HG02798 (cell line): Measurements from ENCODE around the gene QRFPR.
"Not testable (repeated sequence)": the region's sequence is repeated elsewhere in the genome, so short reads cannot be mapped to it uniquely, and the experiment has no call there.

Experiments used
- ATAC-seq: cut with Tn5 transposase; IDR thresholded peaks from one replicate; pipeline ENCODE4 v1.9.1; 2021; ENCODE audit warnings: mild to moderate bottlenecking; ENCODE audit not compliant: unreplicated experiment, poor library complexity

QRFPR gene

DNA sequence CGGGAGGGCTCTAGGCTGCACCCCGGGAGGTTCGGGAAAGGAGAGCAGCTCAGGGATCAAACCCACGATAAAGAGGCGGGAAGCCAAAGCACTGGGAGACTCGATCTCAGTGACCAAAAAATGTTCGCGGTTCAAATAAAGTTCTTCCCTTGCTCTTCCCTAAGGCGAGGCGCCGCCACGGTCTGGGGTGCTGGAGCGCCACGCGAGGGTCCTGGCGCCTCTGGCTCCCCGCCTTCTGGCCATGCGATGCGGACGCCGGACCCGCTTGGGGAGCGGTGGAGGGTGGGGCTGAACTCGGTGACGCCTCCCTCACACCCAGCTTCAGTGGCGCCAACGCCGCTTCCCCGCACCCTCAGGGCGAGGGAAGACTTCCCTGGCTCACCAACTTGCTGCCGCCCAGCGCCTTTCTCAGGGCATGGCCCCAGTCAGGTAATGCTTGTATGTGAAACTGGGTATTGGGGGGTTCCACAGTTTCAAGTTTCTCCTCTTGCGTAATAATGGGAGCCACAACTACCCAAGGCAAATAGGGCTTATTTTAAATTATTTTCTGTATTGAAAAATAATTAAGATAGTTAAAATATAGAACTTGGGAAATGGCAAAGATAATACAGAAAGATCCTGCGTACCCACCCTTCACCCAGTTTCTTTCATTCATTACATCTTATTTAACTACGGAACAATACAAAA is at the start of gene QRFPR:
Gene QRFPR, minus strand, starts transcription at position 243 of the 687 bp plus-strand sequence. CDS start 371 bp downstream, outside the sequence.
- ATAC-seq, result no peak

DNA sequence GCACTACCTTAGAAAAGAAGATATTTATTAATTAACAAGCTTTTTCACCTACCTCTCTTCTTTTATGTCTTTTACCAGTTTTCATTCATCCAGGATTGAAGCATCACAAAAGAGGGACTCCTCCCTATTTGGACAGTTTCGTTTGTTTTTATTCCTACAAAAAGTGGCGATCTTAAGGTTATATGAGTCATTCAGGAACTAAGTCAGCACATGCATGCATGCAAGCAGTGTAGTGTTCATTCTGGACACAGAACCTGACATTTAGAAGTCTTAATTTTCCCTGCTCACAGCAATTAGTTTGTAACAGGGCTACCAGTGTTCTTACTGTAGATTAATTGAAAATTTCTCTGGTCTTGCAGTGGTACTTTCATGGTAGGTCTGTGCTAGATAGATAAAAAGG is 47.9 kb upstream of the QRFPR start:
- ATAC-seq, result no peak

GRCh38 chr4:121421594-121421993 is 40.8 kb upstream of the QRFPR start:
- no peak for ATAC-seq

GRCh38 chr4:121411151-121411744 is 30.4 kb upstream of the QRFPR start:
- ATAC-seq, result no peak

GRCh38 chr4:121408567-121408966 is 27.7 kb upstream of the QRFPR start:
- ATAC-seq, result not testable (repeated sequence)

DNA sequence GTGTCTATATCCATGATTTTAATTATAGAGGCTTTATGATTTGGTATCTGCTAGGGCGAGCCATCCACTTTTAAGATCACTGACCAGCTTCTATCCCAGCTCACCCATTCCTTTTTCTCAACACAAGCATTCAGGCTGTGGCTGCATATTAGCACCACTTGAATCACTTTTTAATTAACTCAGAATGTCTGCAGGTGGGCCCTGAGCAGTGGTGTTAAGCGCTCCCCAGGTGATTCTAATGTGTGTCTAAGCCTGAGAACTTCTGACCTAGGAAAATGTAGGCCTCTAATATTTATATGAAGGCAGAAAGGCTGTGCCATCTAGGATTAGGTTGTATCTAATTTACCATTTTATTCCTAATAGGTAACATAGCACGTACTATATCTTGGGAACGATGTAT is 19.8 kb upstream of the QRFPR start:
- ATAC-seq, result no peak

DNA sequence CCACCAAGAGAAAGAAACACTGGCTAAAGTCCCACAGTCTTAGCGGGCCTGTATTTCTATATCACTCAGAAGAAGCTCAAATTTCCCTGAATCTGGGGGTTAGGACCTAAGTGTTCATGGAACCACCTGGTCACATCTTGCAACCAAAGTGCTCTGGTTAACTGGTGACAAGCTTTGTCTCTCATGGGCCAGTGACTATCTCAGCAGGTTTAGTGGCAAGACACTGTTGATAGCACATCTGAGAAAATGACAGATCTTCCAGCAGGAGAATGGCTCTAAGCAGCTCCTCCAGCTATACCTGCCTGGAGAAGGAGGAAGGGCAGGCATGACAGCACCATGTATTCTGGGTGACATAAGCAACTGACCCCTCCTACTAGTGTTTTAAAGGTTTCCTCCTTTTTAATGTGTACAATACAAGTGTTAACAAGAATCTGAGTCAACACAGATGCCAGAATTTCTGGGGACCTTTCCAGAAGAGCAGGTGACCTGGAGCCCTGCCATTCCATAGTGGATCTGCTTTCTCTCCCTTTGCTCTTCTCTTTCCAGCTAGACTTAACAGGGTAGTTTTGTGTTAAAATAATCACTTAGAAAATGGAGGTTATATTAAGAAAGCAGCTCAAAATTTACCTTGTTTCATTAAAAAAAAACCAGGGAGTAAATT is 17.3 kb upstream of the QRFPR start:
- ATAC-seq, result no peak

- ATAC-seq, result no peak
Measured at GRCh38 chr4:121397434-121397833, 16.6 kb upstream of the QRFPR start.

GRCh38 chr4:121392426-121393086 is 11.7 kb upstream of the QRFPR start:
- no peak for ATAC-seq

DNA sequence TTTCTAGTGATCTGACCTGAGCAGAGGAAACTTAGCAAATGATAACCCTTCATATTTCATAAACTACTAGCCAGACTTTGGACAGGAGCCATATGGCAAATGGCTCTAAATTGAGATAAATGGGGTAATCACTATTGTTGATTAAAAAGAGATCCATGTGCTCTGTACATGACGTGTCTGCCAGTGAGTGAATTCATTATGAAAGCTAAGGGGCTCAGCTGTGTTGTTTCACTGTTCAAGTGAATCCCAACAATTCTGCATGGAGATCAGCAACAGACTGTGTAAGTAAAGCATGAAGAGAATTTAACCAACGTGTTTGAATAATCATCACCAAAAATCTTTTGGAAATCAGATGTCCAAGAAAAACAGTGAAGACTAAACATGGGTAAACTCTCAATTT is 9.5 kb upstream of the QRFPR start:
- no peak for ATAC-seq

- no peak for ATAC-seq
Measured at GRCh38 chr4:121379276-121379675, 1.5 kb downstream of the QRFPR start.

- no peak for ATAC-seq
Measured at GRCh38 chr4:121377076-121377475, 3.7 kb downstream of the QRFPR start.

DNA sequence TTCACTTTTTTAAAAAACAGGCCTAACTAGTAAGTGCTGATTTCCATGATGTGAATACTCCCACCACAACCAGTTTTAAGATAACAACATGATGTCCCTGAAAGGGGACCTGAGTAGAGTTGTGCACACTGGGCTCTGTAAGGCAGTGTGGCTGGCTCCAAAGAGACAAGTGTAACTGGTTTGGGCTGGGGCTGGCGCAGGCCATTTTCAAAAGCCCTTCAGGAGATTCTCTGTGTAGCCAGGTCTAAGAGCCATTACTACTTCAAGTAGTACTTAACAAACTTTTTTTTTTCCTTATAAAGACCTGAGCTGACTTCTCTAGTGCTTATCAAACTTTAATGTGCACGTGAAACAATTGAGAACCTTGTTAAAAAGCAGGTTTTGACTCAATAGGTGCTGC is 4.3 kb downstream of the QRFPR start:
- ATAC-seq, result no peak

DNA sequence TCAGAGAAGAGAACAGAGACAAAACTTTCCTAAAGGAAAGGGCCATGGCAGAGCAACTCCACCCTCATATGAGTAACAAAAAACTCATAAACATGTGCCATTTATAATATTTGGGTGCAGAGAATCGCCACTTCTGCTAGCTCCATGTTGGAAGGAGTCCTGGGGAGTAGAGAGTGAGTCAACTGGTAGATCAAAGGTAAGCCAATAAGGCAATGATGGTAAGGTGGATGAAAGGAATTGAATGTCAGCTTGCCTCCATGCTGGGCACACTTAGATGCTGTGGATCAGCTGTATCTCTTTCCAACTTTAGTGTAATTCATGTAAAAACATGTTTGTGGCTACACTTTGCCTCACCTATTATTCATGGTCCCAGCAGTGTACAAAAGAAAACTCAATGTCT is 4.7 kb downstream of the QRFPR start:
- no peak for ATAC-seq

GRCh38 chr4:121375262-121375661 is 5.6 kb downstream of the QRFPR start:
- no peak for ATAC-seq

GRCh38 chr4:121373841-121374240 is 7.0 kb downstream of the QRFPR start:
- no peak for ATAC-seq

DNA sequence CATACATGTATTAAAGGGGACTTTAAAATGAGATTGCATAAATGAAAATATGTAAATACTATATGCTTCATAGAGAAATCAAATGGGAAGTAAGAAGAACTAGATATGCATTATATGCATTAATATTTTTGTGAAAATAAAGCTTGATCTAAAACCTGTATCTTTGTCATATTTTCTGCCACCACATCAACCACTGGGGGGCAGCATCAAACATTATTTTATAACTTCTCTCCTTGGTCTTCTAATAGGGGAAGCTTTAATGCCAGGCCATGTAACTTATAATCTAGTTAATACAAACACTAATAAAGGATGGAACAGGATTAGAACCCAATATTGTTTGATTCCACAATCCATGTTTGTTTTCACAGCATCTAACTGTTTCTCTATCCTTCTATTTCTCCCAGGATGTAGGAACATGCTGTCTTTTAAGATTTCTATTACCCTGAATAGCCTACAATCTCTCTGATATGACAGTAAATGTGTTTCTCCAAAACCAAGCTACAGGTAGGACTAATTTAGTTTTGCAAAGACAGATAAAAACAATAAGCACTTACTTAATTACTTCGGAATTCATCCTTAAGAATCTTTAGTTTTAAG is 10.0 kb downstream of the QRFPR start:
- peak; percentile 51 for ATAC-seq

DNA sequence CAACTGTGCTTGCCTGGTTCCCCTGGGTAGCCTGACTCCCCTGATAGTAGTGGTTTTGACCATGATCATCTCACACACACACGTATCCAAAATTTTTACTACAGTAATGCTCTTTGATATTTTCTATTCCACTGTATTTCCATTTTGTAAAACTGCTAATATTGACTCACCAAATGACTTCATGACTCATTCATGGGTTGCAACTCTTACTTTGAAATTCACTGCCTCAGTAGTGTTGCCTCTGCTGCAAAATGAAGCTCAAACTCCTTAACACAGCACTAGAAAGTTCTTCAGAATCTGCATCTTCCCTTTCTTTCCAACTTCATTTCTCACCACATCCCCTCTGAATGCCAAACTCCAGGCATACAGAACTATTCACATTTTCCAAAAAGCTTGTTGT is 20.3 kb downstream of the QRFPR start:
- ATAC-seq, result no peak

- no peak for ATAC-seq
Measured at GRCh38 chr4:121358473-121358872, 22.3 kb downstream of the QRFPR start.

GRCh38 chr4:121353213-121353612 is 27.6 kb downstream of the QRFPR start:
- no peak for ATAC-seq

DNA sequence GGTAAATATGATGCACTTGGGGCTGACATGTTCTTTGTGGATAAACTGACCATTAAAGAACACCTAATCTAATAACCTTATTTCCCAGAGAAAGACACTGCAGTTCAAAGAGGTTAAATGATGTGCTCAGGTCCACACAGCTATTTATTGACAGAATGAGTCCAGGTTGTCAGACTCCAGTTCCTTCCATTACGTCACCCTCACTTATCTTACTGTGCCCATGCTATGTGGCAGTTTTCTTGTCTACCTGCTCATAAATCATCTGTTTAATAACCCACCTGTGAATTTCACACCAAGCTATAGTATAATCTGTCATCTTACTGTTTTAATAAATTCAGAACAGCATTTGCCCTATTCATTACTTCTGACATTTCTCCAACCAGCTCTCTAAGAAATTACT is 36.7 kb downstream of the QRFPR start:
- ATAC-seq, result no peak
